Spleen (tissue), 11 donors: ENCODE data around the gene SEM1. TPM values are rescaled to one million over a fixed set of nuclear protein-coding genes. Genes with fewer than 3 reads are reported as not detected.

Experiments
- DNase-seq: peaks from one replicate; pipeline ENCODE4 v3.0.0-alpha.2; 2020
- H3K27ac ChIP-seq, 8 donors: fragments of 200-600 bp; sonication (generic) in 7 of 8; 1 replicate in 4 of 8; 2 replicates in 4 of 8; pipeline versions ENCODE4 v1.5.0 to v1.8.0; 2016 to 2021; ENCODE audit warnings: inconsistent platforms in 4 of 8, mild to moderate bottlenecking in 4 of 8, moderate library complexity in 1 of 8
- H3K27me3 ChIP-seq, 7 donors: fragments of 200-600 bp; sonication (generic) in 6 of 7; replicated peaks in 1 of 7; 1 replicate in 4 of 7; 2 replicates in 3 of 7; pipeline versions ENCODE4 v1.5.0 to v1.8.0; 2016 to 2021; ENCODE audit warnings: inconsistent platforms in 3 of 7, mild to moderate bottlenecking in 1 of 7
- H3K36me3 ChIP-seq, 6 donors: fragments of 200-600 bp; sonication (generic) in 5 of 6; 1 replicate in 4 of 6; 2 replicates in 2 of 6; pipeline versions ENCODE4 v1.5.0 to v1.8.0; 2016 to 2021; ENCODE audit warnings: inconsistent platforms in 2 of 6
- H3K4me1 ChIP-seq, 6 donors: fragments of 200-600 bp; sonication (generic) in 5 of 6; 1 replicate in 3 of 6; 2 replicates in 3 of 6; pipeline versions ENCODE4 v1.5.0 to v1.8.0; 2016 to 2021; ENCODE audit warnings: inconsistent platforms in 3 of 6
- H3K4me3 ChIP-seq, 8 donors: fragments of 200-600 bp; sonication (generic) in 7 of 8; 1 replicate in 4 of 8; 2 replicates in 4 of 8; pipeline versions ENCODE4 v1.5.0 to v1.8.0; 2016 to 2021; ENCODE audit warnings: inconsistent platforms in 4 of 8, mild to moderate bottlenecking in 4 of 8, moderate library complexity in 2 of 8
- H3K9me3 ChIP-seq, 8 donors: fragments of 200-600 bp; sonication (generic) in 7 of 8; 1 replicate in 4 of 8; 2 replicates in 4 of 8; pipeline versions ENCODE4 v1.5.0 to v1.8.0; 2016 to 2021; ENCODE audit warnings: inconsistent platforms in 4 of 8
- POLR2A ChIP-seq, 3 donors: fragments of 450-650 bp; IDR thresholded peaks; one replicate each; pipeline ENCODE4 v1.5.1; 2017; ENCODE audit warnings: antibody characterized with exemption in 3 of 3, mild to moderate bottlenecking in 1 of 3
- POLR2AphosphoS5 ChIP-seq, 3 donors: sonication (generic); formaldehyde crosslinking; IDR thresholded peaks; one replicate each; pipeline ENCODE4 v1.5.1; 2017; ENCODE audit warnings: antibody characterized with exemption in 3 of 3
- WGBS, 5 donors: extraction: QIAGEN DNeasy Blood & Tissue Kit in 3 of 5; methylation state at CpG; one replicate each; pipeline versions ENCODE4 v1.1.5 to v1.1.7; 2013 to 2018; 5-methylcytosine and 5-hydroxymethylcytosine counted together
- intact Hi-C: fragments of 100-400 bp; cut with DNase I; formaldehyde crosslinking; loops from one replicate; pipeline ENCODE4 v1.15.0; 2023; ENCODE audit warnings: low total_unique reads
- polyA plus RNA-seq, 3 donors: library from polyadenylated mRNA; stranded (reverse); fragments of 200-250 nt; gene quantifications; one replicate each; pipeline ENCODE4 v1.2.1, GENCODE V29; 2013
- total RNA-seq, 7 donors: library from RNA; depleted of rRNA in 3 of 7; stranded (reverse); fragments of >200 nt in 3 of 7; fragmentation: NEBNext Ultra II Directional in 4 of 7; extraction: Animal tissue kit (Norgen Biotek cat#: 25700) in 4 of 7; gene quantifications; one replicate each; pipeline versions ENCODE4 v1.1.0 to v1.2.1, GENCODE V29; 2016 to 2021
- TF ChIP-seq, protein P1 (sequence below), 11 experiments: fragments of 200-600 bp in 7 of 11; fragments of 450-650 bp in 4 of 11; sonication (generic) in 4 of 11; IDR thresholded peaks in 8 of 11; conservative IDR thresholded peaks in 3 of 11; 1 replicate in 7 of 11; 2 replicates in 4 of 11; pipeline versions ENCODE4 v1.4.0 to v1.8.0; 2016 to 2021; ENCODE audit warnings: antibody characterized with exemption in 11 of 11, inconsistent platforms in 4 of 11, mild to moderate bottlenecking in 1 of 11
- donor health status: healthy with polysubstance abuse.
- donor health status: DM: no; HTN: no; CAD: no; lungs with moderate emphysema.
- donor health status: DM: no; HTN: no; CAD: no.
- donor health status: Bipolar disorder and iron deficiency.
- donor health status: healthy.
- donor health status: DM: no; HTN: no; CAD: no.
- donor health status: DM: yes; HTN: yes; CAD: no.

Gene SEM1
- total and polyA plus RNA-seq, 10 donors, result 15.5 to 78.6 (median 39.9) TPM

DNA sequence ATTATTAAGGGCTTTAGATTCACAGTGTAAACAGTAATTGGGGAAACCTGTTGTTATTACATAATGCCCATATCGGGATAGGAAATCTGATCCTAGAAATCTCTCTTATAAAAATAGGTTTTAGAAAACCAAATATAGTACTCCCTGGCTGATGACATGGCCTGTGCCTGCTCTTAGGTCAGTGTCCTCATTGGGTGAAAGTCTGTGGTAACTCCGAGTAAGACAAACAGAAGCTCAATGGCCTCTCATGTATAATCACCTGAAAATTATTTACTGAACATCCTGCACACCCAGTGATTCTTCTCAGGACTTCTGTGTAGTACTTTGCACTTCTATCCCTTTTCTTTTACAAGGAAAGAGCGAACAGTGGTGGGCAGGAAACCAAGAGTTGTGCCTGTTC lies 37.8 kb downstream of the SEM1 start:
- H3K4me1 ChIP-seq, result no peaks in the 10 kb centered on the region
- no peaks in the 10 kb centered on the region for H3K9me3 ChIP-seq
- peaks cover 0 to 55% (median 14%) of the 10 kb centered on the region in 6 donors for H3K36me3 ChIP-seq
- intact Hi-C loops, result no loop called here
- TF ChIP-seq POLR2AphosphoS5 (IDR thresholded peaks at IDR 0.05) (no peak), POLR2A (IDR thresholded peaks at IDR 0.05) (no peak)
- TF ChIP-seq, protein P1, sequence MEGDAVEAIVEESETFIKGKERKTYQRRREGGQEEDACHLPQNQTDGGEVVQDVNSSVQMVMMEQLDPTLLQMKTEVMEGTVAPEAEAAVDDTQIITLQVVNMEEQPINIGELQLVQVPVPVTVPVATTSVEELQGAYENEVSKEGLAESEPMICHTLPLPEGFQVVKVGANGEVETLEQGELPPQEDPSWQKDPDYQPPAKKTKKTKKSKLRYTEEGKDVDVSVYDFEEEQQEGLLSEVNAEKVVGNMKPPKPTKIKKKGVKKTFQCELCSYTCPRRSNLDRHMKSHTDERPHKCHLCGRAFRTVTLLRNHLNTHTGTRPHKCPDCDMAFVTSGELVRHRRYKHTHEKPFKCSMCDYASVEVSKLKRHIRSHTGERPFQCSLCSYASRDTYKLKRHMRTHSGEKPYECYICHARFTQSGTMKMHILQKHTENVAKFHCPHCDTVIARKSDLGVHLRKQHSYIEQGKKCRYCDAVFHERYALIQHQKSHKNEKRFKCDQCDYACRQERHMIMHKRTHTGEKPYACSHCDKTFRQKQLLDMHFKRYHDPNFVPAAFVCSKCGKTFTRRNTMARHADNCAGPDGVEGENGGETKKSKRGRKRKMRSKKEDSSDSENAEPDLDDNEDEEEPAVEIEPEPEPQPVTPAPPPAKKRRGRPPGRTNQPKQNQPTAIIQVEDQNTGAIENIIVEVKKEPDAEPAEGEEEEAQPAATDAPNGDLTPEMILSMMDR (IDR thresholded peaks at IDR 0.05 in 8 of 11, conservative IDR thresholded peaks at IDR 0.05 in 3 of 11), result no peak
- no peak for DNase-seq
- WGBS, 5 donors, result 91 to 95% (median 94%) methylated on average over 3 of the region's 3 CpGs
- H3K4me3 ChIP-seq, result no peak overlapping the region
- no peak overlapping the region for H3K27ac ChIP-seq
- H3K27me3 ChIP-seq, result no peaks in the 10 kb centered on the region

DNA sequence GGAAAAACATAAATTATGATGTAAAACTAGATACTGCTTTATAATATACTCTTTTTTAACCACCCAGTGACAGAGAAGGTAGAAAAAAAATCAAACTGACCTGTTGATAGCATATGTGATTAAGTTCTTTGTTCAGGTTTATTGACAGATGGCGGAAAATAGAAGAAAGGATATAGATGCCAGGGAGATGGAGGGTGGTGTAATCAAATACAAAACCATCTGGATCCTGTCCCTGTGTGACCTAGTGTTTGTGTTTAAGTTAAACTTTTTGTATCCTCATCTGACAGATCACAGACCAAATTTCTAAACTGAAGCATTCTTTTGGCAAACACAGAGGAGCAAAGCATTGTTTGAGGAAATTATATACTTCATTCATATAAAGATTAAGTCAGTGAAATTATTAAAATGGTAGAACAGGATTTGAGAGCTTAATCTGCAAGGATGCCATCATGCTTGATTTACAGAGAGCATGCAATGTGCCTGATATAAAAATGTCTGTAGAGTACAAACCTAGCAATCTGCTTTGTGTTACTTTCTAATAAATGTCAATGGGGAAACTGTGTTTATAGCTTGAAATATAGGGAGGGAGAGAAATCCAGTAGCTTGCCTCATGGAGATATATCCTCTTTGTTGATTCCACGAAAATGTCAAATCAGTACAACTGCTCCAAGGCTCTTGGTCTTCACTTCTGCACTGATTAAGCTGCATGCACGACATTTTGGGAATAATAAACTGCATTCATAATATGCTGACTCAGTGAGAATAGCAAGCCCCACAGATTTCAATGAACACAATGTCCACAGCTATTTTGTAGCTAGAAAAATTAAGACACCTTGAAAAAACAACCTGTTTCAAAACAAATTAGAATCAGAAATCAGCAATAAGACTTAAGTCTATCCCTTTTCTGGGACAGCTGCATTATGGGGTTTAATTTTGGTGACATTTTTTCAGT lies 39.0 kb downstream of the SEM1 start:
- Histone ChIP-seq H3K4me3 (no peak overlapping the region), H3K36me3 (peaks cover 0 to 67% (median 14%) of the 10 kb centered on the region in 6 donors), H3K27ac (no peak overlapping the region), H3K27me3 (no peaks in the 10 kb centered on the region), H3K4me1 (no peaks in the 10 kb centered on the region), H3K9me3 (no peaks in the 10 kb centered on the region)
- intact Hi-C loops, result no loop called here
- no peak for DNase-seq
- TF ChIP-seq POLR2A (IDR thresholded peaks at IDR 0.05), result no peak
- no peak for TF ChIP-seq POLR2AphosphoS5 (IDR thresholded peaks at IDR 0.05)
- TF ChIP-seq, protein P1 (IDR thresholded peaks at IDR 0.05 in 8 of 11, conservative IDR thresholded peaks at IDR 0.05 in 3 of 11), result no peak
- 92 to 98% (median 94%) methylated on average over 3 of the region's 3 CpGs for WGBS, 5 donors

DNA sequence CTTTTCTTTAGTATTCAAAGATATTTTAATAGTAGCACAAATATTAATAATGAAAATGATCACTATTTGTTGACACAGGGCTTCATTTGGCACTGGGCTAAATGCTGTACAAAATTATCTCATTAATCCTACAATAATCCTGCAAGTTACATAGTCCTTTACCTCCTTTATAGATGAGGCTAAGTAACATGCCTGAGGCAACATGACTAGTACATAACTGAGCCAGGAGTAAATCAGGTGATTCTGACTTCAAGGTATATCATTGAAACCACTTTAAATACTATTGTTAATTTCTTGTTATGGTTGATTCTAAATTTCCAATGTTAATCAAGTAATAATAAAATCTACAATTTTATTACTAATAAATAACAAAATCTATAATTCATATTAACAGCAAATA lies 39.8 kb downstream of the SEM1 start:
- no peak overlapping the region for H3K4me3 ChIP-seq
- no peak for DNase-seq
- intact Hi-C loops, result no loop called here
- H3K36me3 ChIP-seq, result peaks cover 0 to 68% (median 14%) of the 10 kb centered on the region in 6 donors
- H3K9me3 ChIP-seq, result no peaks in the 10 kb centered on the region
- H3K27me3 ChIP-seq, result no peaks in the 10 kb centered on the region
- no peaks in the 10 kb centered on the region for H3K4me1 ChIP-seq
- TF ChIP-seq, protein P1 (IDR thresholded peaks at IDR 0.05 in 8 of 11, conservative IDR thresholded peaks at IDR 0.05 in 3 of 11), result no peak
- TF ChIP-seq POLR2AphosphoS5 (IDR thresholded peaks at IDR 0.05) (no peak), POLR2A (IDR thresholded peaks at IDR 0.05) (no peak)
- H3K27ac ChIP-seq, result no peak overlapping the region

DNA sequence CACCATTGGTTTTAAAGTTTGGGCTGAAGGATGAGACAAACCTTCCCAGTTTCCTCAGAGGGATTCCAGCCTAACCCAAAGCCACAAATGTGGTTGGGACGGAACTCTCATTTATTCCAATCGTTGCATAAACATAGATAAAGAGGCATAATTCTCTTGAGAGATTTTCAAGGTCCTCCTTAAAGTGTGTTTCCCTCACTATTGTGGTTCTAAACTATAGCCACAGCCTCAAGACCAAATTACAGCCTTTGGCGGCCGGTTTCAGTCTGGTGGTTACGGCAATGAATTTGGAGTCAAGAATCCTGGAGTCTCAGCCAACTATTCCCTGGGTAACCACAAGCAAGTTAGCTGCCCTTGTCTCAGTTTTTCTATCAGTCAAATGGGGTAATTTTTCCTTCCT lies 42.6 kb downstream of the SEM1 start:
- intact Hi-C loops, result no loop called here
- no peak for DNase-seq
- H3K27me3 ChIP-seq, result no peaks in the 10 kb centered on the region
- H3K4me1 ChIP-seq, result peaks cover 0 to 7% (median 0%) of the 10 kb centered on the region in 6 donors
- TF ChIP-seq POLR2A (IDR thresholded peaks at IDR 0.05) (no peak), POLR2AphosphoS5 (IDR thresholded peaks at IDR 0.05) (no peak)
- TF ChIP-seq, protein P1 (IDR thresholded peaks at IDR 0.05 in 8 of 11, conservative IDR thresholded peaks at IDR 0.05 in 3 of 11), result no peak
- WGBS, 5 donors, result 96 to 99% (median 98%) methylated on average over 5 of the region's 5 CpGs
- H3K36me3 ChIP-seq, result peaks cover 0 to 51% (median 10%) of the 10 kb centered on the region in 6 donors
- H3K9me3 ChIP-seq, result peaks cover 0 to 4% (median 0%) of the 10 kb centered on the region in 8 donors
- H3K4me3 ChIP-seq, result no peak overlapping the region
- H3K27ac ChIP-seq, result no peak overlapping the region
